NCI-H2227 (cell line): ENCODE results near the gene RPS8.
"Not testable (repeated sequence)": the region's sequence is repeated elsewhere in the genome, so short reads cannot be mapped to it uniquely, and the experiment has no call there.

Experiments
- DNase-seq: peaks from one replicate; lab custom pipeline; 2025; ENCODE audit not compliant: unreplicated experiment; lab: John Stamatoyannopoulos, UW

Gene RPS8

GRCh38 chr1:44780583-44781121, 5.3 kb downstream of the RPS8 start:
- no peak for DNase-seq

- no peak for DNase-seq
Measured at GRCh38 chr1:44783697-44784093, 8.4 kb downstream of the RPS8 start.

GRCh38 chr1:44784094-44785028, 9.0 kb downstream of the RPS8 start:
- peak; percentile 50 for DNase-seq

GRCh38 chr1:44785029-44785380, 9.7 kb downstream of the RPS8 start:
- DNase-seq, result no peak

GRCh38 chr1:44785501-44786137, 10.3 kb downstream of the RPS8 start:
- no peak for DNase-seq

- DNase-seq, result no peak
Measured at GRCh38 chr1:44786138-44786840, 10.9 kb downstream of the RPS8 start.

- no peak for DNase-seq
Measured at GRCh38 chr1:44786841-44787426, 11.6 kb downstream of the RPS8 start.

- DNase-seq, result no peak
Measured at GRCh38 chr1:44787506-44787905, 12.2 kb downstream of the RPS8 start.

- DNase-seq, result no peak
Measured at GRCh38 chr1:44788120-44788860, 12.9 kb downstream of the RPS8 start, which contains the start of gene BEST4. BEST4 (minus strand) TSS chr1:44788170; CDS start chr1:44787705, 465 bp downstream.

GRCh38 chr1:44790968-44791801, 15.8 kb downstream of the RPS8 start:
- DNase-seq, result no peak

- no peak for DNase-seq
Measured at GRCh38 chr1:44792736-44793502, 17.6 kb downstream of the RPS8 start.

- not testable (repeated sequence) for DNase-seq
Measured at GRCh38 chr1:44797886-44798285, 22.5 kb downstream of the RPS8 start.

GRCh38 chr1:44798481-44799365, 23.4 kb downstream of the RPS8 start:
- peak; percentile 29 for DNase-seq

- peak; percentile 98 for DNase-seq
Measured at GRCh38 chr1:44799770-44800584, 24.6 kb downstream of the RPS8 start, which contains the start of gene PLK3. PLK3 (plus strand) TSS chr1:44800377; CDS start chr1:44800464, 87 bp downstream.

GRCh38 chr1:44801491-44802305, 26.4 kb downstream of the RPS8 start:
- DNase-seq, result no peak
